ENCODE data around the gene EMD. TPM values are rescaled to one million over a fixed set of nuclear protein-coding genes. Genes with fewer than 3 reads are reported as not detected.
"Not testable (repeated sequence)": the region's sequence is repeated elsewhere in the genome, so short reads cannot be mapped to it uniquely, and the experiment has no call there.

The EMD gene
- total RNA-seq, 1 donor from 2014 or later: 55.6 TPM

DNA sequence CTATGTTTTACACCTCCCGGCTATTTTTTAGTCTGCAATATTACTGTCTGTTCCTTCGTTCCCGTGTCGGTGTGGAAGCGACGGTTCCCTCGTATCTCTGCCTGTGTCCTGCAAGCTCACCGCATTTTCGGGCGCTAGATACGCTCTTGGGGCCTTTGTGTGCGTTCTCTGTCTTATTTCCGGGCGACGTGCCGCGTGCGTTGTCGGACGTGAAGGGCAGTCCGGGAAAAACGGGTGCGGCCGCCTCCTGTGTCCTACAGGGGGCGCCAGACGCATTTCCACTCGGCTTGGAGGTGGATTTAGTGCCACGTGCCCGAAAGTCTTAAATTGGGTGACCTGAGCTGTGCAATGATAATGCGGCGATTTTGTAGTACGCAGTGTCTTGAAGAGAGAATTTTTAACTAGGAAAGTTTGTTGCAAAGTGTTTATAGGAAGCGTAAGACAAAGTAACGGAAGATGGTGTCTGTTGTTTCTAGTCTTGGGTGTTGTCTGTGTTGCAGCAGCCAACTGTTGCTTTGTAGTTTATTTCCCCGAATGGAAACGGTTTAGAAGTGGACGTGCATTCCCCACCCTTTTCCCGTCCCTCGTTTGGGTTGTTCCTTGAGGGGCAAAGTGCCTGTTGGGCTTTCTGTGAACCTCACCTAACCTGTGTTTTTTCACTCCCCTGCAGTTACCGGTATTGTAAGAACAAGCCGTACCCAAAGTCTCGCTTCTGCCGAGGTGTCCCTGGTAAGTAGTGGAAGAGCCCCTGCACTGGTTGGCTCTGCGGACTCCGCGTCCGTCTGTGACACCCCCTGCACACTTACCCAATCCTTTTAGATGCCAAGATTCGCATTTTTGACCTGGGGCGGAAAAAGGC, 19.8 kb downstream of the EMD start:
- DNase-seq: peak; percentile 87
- Histone ChIP-seq H3K4me1 (peaks cover 22% of the 10 kb centered on the region), H3K4me3 (peak overlapping the region; percentile 85), H3K9me3 (replicated peaks) (no peaks in the 10 kb centered on the region), H3K27me3 (ENCODE audit: low read depth) (no peaks in the 10 kb centered on the region), H3K27ac (replicated peaks) (peak overlapping the region; percentile 99), H3K36me3 (peaks cover 25% of the 10 kb centered on the region)
- TF ChIP-seq, protein P1, sequence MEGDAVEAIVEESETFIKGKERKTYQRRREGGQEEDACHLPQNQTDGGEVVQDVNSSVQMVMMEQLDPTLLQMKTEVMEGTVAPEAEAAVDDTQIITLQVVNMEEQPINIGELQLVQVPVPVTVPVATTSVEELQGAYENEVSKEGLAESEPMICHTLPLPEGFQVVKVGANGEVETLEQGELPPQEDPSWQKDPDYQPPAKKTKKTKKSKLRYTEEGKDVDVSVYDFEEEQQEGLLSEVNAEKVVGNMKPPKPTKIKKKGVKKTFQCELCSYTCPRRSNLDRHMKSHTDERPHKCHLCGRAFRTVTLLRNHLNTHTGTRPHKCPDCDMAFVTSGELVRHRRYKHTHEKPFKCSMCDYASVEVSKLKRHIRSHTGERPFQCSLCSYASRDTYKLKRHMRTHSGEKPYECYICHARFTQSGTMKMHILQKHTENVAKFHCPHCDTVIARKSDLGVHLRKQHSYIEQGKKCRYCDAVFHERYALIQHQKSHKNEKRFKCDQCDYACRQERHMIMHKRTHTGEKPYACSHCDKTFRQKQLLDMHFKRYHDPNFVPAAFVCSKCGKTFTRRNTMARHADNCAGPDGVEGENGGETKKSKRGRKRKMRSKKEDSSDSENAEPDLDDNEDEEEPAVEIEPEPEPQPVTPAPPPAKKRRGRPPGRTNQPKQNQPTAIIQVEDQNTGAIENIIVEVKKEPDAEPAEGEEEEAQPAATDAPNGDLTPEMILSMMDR (IDR thresholded peaks at IDR 0.05; ENCODE audit: borderline replicate concordance): peak; percentile 84
- intact Hi-C loops (cut with micrococcal nuclease): no loop called here

DNA sequence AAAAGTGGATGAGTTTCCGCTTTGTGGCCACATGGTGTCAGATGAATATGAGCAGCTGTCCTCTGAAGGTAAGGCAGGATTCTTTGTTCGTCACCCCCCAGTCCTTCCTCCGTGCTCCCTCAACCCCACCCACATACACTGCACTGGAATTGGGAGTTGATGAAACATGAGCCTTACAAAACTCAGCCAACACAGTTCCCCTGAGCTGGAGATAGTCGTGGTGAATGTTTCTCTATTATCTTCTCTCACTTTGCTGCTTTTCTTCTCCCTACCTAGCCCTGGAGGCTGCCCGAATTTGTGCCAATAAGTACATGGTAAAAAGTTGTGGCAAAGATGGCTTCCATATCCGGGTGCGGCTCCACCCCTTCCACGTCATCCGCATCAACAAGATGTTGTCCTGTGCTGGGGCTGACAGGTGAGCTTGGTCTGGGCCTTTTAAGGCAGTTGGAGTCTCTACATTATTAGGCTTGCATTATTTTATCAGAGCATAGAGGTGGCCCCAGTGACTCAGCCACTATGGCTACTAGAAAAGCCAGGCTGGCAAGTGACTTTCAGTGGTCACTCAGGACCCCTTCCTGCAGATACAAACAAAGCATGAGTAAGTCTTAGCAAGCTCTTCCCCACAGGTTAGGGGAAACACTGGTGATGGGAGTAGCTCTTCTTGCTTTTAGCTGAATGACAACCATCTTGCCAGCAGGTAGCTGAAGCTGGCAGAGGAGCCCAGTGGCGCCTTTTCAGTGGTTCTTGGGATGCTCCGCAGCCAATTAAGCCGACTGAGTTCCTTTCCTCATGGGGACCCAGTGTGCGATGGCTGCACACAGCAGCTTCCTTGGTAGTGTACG, 20.7 kb downstream of the EMD start:
- Histone ChIP-seq H3K9me3 (replicated peaks) (no peaks in the 10 kb centered on the region), H3K36me3 (peaks cover 25% of the 10 kb centered on the region), H3K4me3 (peak overlapping the region; percentile 85), H3K27me3 (ENCODE audit: low read depth) (no peaks in the 10 kb centered on the region), H3K4me1 (peaks cover 22% of the 10 kb centered on the region), H3K27ac (replicated peaks) (peak overlapping the region; percentile 99)
- TF ChIP-seq, protein P1 (IDR thresholded peaks at IDR 0.05; ENCODE audit: borderline replicate concordance): no peak
- DNase-seq: no peak
- intact Hi-C loops (cut with micrococcal nuclease): no loop called here

DNA sequence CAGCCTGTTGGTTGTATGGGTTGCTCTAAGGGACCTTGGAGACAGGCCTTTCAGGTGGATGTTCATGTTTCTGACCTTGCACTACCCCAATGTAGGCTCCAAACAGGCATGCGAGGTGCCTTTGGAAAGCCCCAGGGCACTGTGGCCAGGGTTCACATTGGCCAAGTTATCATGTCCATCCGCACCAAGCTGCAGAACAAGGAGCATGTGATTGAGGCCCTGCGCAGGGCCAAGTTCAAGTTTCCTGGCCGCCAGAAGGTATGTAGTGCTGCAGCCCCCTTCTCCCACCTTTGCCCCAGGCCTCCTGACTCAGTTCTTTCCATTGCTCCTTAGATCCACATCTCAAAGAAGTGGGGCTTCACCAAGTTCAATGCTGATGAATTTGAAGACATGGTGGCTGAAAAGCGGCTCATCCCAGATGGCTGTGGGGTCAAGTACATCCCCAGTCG, 21.3 kb downstream of the EMD start:
- H3K27ac ChIP-seq (replicated peaks): peak overlapping the region; percentile 99
- H3K4me3 ChIP-seq: peak overlapping the region; percentile 85
- H3K27me3 ChIP-seq (ENCODE audit: low read depth); H3K9me3 ChIP-seq (replicated peaks); intact Hi-C loops (cut with micrococcal nuclease); DNase-seq: not testable (repeated sequence)
- H3K4me1 ChIP-seq: peaks cover 22% of the 10 kb centered on the region
- H3K36me3 ChIP-seq: peaks cover 25% of the 10 kb centered on the region

DNA sequence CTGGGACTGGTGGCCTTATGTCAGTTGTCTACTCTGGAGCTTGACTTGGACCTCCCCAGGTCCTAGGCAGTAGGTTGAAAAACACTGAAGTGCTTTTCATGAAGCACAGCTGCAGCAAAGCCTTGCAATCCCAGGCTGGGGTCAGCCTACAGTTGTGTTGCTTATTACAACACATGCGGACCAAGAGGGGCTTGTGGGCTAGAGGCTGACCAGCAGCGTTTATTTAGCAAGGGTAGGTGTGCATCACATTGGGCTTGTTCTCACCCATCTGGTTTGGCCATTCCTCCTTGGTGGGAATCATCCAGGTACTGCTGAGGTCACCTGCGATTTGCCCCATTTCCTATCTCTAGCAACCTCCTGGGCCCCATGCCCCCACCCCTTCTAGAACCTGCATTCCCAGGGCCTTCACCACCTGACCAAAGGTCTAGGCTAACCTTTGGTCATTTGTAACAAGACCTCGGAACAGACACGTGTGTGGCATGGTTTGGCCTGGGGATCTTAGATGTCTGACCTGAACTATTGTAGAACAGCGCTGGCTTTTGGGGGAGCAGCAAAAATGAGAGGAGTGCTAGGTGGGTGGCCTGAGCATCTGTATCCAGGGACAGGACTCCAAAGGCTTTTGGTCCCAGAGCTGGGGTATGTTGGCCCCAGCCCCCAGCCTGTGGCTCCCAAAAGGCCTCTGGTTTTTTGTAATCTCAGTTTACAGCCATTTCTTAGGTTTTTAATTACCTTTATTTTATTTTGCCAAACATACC, 22.1 kb downstream of the EMD start:
- Histone ChIP-seq H3K9me3 (replicated peaks) (no peaks in the 10 kb centered on the region), H3K27ac (replicated peaks) (no peak overlapping the region), H3K36me3 (peaks cover 25% of the 10 kb centered on the region), H3K4me1 (peaks cover 22% of the 10 kb centered on the region), H3K4me3 (no peak overlapping the region), H3K27me3 (ENCODE audit: low read depth) (no peaks in the 10 kb centered on the region)
- intact Hi-C loops (cut with micrococcal nuclease): no loop called here
- TF ChIP-seq, protein P1 (IDR thresholded peaks at IDR 0.05; ENCODE audit: borderline replicate concordance): no peak
- DNase-seq: no peak

DNA sequence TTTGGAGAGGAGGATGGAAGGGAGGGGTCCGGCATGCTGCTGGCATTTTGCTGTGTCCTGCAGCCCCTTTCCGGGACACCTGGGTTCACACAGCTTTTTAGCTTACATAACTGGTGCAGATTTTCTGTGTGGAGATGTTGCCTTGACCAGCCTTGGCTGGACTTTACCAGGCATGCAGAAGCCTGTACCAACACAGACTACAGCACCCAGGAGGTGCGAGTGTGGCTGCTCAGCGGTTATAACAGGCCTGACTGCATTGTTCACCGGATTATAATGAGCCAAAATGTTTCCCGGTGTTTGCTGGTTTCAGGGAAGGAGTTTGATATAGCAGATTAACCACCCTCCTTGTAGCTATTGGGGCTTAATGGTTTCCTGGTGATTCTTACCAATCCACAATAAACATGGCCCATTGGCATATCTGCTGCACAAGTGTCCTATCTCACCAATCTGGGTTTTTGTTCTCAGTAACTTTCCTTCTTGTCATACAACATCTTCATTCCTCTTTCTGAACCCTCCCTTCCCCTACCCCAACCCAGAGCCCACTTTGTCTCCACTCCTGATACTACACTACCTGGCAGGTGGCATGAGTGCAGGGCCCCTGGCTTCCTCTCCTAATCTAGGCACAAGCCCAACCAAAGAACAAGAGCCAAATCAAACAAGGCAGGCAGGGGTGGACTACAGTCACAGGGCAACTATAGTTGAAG, 23.0 kb downstream of the EMD start:
- Histone ChIP-seq H3K36me3 (peaks cover 25% of the 10 kb centered on the region), H3K4me3 (no peak overlapping the region), H3K4me1 (peaks cover 19% of the 10 kb centered on the region), H3K9me3 (replicated peaks) (no peaks in the 10 kb centered on the region), H3K27me3 (ENCODE audit: low read depth) (no peaks in the 10 kb centered on the region), H3K27ac (replicated peaks) (no peak overlapping the region)
- no peak for DNase-seq
- TF ChIP-seq, protein P1 (IDR thresholded peaks at IDR 0.05; ENCODE audit: borderline replicate concordance): no peak
- intact Hi-C loops (cut with micrococcal nuclease): no loop called here
